GM10847 (cell line): ENCODE measurements around the gene SMYD3.
A peak's percentile ranks its signal among the peaks of the same experiment; 100 is the strongest.

Experiments used
- POLR2A ChIP-seq: IDR thresholded peaks from 2 replicates; pipeline ENCODE4 v1.6.1; 2011; ENCODE audit not compliant: insufficient read length; ENCODE audit errors: extremely low read depth

The SMYD3 gene

DNA sequence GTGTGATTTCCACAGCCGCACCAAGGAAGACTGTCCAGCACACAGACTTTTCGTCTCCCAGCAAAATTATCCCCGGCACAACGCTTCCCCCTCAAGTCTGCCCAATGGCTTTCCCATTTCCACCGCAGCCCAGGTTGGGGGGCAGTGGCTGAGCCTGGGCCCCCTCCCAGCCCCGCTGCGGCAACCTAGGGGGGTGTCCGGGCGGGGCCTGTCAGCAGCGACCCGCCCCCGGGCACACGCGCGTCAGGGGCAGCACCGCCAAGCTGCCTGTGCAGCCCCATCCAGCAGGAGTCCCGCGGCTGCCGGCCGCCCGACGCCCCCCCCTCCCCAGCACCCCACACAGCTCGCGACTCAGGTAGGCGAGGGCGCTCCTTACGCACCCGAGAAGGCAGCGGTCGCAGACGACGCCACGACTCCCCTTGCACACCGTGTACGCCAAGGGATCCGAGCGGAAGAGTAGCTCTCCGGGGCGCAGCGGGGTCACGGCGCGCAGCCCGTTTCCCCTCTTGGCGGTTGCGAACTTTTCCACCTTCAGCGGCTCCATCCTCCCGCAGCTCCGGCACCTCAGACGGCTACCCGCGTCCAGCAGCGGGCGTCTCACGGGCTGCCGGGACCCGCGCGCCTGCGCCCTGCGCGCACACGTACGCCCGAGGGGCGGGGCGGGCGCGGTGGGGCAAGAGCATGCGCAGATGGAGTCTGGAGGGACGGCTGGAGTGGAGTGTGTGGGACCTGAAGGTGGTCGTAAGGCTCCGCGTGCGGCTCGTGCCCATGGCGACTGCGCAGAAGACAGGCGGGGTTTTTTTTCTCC lies at the start of gene SMYD3:
TSS of gene SMYD3 (minus strand) at position 606 of the 808 bp plus-strand sequence.
- peak; percentile 70 for TF ChIP-seq POLR2A

DNA sequence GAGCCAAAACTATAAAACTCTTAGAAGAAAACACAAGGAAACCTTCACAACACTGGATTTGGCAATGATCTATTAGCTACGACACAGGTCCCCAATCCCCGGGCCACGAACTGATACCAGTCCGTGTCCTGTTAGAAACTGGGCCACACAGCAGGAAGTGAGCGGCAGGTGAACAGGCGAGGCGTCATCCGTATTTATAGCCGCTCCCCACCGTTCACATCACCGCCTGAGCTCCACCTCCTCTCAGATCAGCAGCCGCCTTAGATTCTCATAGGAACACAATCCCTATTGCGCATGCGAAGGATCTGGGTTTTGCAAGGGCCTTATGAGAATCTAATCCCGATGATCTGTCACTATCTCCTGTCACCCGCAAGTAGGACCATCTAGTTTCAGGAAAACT lies 47.1 kb upstream of the SMYD3 start:
- TF ChIP-seq POLR2A, result no peak

DNA sequence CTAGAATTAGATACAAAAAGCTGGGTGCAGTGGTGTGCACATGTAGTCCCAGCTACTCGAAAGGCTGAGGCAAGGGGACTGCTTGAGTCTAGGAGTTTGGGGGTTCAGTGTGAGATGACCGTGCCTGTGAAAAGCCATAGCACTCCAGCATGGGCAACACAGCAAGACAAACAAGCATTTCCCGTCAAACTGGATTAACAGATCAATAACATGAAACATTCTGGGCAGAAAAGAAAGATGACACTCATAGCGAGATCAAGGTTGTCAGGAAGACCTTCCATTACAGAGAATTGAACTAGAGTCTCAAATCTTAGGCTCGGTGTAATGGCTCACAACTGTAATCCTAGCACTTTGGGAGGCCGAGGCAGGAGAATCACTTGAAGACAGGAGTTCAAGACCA lies 45.0 kb upstream of the SMYD3 start:
- TF ChIP-seq POLR2A, result no peak

- no peak for TF ChIP-seq POLR2A
Observed at GRCh38 chr1:246550402-246550801, 43.3 kb upstream of the SMYD3 start.

DNA sequence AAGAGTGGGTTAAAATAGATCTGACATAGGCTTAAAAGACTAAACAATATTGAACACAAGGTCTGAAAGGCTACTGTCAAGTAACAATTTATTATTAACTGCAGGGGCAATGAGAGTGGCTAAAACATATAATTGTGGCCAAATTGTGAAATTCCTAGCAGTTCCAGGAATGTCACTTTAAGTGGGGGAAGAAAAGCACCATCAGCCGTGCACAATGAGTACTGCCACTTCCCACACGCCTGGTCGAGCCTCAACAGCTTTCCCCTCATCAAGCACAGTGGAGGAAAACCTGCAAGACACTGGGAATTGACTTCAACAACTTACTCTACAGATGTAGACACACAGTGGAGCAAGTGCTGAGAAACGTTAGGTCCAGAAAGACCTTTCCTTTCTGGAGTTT lies 42.6 kb upstream of the SMYD3 start:
- no peak for TF ChIP-seq POLR2A

GRCh38 chr1:246544001-246544400 lies 36.9 kb upstream of the SMYD3 start:
- TF ChIP-seq POLR2A, result no peak

- TF ChIP-seq POLR2A, result no peak
Observed at GRCh38 chr1:246540738-246541491, 33.8 kb upstream of the SMYD3 start.

- no peak for TF ChIP-seq POLR2A
Observed at GRCh38 chr1:246537887-246538286, 30.8 kb upstream of the SMYD3 start.

DNA sequence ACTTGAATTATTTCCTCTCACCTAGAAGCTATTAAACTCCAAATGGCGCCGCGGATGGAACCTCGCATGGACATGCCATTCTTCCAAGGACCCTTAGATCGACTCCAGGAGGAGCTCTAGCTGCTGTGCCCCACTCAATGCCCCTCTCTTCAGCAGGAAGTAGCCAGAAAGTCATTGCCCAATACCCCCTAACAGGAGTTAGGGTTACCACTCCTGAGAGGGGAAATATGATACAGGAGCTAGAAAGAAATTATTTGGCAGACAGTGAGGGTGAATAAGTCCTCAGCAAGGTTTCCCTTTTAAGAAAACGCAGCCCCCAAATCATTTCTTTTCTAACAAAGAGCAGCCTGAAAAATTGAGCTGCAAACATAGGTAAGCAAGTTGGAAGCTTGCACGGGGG lies 30.4 kb upstream of the SMYD3 start:
- TF ChIP-seq POLR2A, result no peak

GRCh38 chr1:246534114-246534513 lies 27.0 kb upstream of the SMYD3 start:
- no peak for TF ChIP-seq POLR2A

DNA sequence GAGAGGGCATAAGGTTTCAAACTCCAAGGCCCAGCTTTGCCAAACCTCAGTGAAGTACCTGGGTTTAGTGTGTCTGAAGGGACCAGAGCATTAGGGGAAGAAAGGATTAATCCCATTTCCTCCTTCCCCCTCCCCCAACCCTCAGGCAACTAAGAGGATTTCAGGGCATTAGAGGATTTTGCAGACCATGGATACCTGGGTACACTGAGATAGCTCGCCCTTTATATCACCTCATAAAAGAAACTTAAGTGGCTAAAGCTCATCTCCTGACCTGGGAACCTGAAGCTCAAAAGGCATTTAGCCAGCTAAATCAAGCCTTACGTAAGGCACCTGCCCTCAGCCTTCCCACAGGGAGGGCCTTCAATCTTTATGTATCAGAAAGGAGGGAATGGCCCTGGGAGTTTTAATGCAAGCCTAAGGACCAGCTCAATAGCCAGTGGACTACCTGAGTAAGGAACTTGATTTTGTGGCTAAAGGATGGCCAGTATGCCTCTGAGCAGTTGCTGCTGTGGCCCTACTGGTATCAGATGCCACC lies 26.4 kb upstream of the SMYD3 start:
- no peak for TF ChIP-seq POLR2A

DNA sequence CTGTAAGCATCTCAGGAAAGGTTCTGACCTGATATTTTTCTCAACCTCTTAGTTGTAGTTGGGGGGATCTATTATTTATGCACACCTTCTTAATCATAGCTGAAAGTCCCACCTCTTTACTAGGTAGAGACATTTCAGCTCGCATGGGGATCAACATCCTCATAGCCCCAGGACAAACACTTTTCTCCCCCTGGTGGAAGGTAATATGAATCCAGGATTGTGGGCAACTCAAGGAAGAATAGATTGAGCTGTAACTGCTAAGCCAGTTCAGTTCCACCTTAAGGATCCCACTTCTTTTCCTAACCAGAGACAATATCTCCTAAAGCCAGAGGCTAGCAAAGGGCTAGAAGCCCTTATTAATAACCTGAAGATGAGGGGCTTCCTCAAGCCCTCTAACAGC lies 25.4 kb upstream of the SMYD3 start:
- TF ChIP-seq POLR2A, result no peak

DNA sequence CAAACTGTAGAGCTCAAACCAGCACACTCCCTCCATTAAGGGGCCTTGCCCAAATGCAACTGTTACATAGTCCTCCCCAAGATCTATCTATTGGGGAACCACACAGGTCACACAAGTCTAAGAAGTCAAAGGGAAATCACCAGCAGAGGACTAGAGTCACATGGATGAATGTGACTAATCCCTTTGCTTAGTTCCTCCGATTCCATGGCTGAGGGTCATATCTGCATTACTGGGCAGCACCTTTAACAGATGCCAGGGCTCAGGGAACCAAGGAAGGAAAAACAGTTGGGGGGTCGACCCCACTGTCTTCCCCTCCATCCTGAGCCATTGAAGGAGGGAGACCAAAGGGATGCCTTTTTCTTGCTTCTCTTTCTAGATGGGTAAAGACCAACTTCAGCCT lies 23.4 kb upstream of the SMYD3 start:
- no peak for TF ChIP-seq POLR2A

- no peak for TF ChIP-seq POLR2A
Observed at GRCh38 chr1:246528933-246529731, 22.1 kb upstream of the SMYD3 start.

DNA sequence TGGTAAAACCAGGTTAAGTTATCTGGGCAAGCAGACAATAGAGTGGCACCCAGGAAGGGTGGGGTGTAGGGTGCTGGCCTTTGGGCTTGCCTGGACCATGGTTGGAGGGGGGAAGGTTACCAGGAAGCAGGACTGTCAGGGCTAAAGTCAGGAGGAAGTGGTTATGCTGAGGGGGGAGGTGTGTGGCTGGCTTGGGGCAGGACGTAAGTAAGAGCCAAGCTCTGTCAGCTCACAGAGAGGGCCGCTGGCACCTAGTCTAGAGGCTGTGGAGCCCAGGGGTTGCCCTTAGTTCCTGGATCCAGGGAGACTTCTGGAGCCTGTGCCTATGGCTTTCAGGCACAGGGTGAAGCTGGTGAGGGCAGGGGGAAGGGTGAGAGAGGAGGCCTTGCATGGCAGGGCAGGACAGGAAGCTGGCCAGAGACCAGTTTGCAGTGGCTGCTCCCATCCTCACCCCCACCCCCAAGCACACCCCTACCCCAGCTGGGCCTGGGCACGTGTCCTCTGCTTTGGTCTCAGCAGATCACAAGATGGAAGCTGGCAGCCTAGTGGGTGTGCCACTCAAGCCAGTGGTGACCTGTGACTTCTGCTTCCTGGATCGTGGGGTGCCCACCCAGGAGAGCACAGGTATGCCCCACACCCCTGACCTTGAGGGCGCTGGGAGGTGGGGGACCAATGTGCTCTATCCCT lies 20.5 kb upstream of the SMYD3 start:
- no peak for TF ChIP-seq POLR2A
